Right kidney (tissue), 9 donors: ENCODE measurements around the gene ZNF585A.
A peak's percentile ranks its signal among the peaks of the same experiment; 100 is the strongest.
"Not testable (repeated sequence)": the region's sequence is repeated elsewhere in the genome, so short reads cannot be mapped to it uniquely, and the experiment has no call there.

Experiments
- DNase-seq: peaks from one replicate; pipeline ENCODE4 v3.0.0-alpha.2; 2016
- long read RNA-seq, 8 donors: transcript quantifications; one replicate each; lab custom pipeline, GENCODE V29; 2026

ZNF585A gene
- long read RNA-seq, donor 1, transcript ZNF585A-205 (3 exons, 596 nt), result major isoform, 15 of 15 reads
- long read RNA-seq, donor 1, partial matches to known transcripts, result 0 of 15 reads
- long read RNA-seq, donor 1, other reads (novel, unspliced or antisense), result 0 of 15 reads
- long read RNA-seq, donor 2, full-length matches to known transcripts, result 9 of 9 reads
- long read RNA-seq, donor 2, partial matches to known transcripts, result 0 of 9 reads
- long read RNA-seq, donor 2, other reads (novel, unspliced or antisense), result 0 of 9 reads
- long read RNA-seq, donor 3, transcript ZNF585A-205 (3 exons, 596 nt), result major isoform, 6 of 6 reads
- long read RNA-seq, donor 3, partial matches to known transcripts, result 0 of 6 reads
- long read RNA-seq, donor 3, other reads (novel, unspliced or antisense), result 0 of 6 reads
- long read RNA-seq, donor 4, full-length matches to known transcripts, result 10 of 10 reads
- long read RNA-seq, donor 4, partial matches to known transcripts, result 0 of 10 reads
- long read RNA-seq, donor 4, other reads (novel, unspliced or antisense), result 0 of 10 reads
- long read RNA-seq, donor 5, transcript ZNF585A-205 (3 exons, 596 nt), result major isoform, 9 of 9 reads
- long read RNA-seq, donor 5, partial matches to known transcripts, result 0 of 9 reads
- long read RNA-seq, donor 5, other reads (novel, unspliced or antisense), result 0 of 9 reads
- long read RNA-seq, donor 6, full-length matches to known transcripts, result 9 of 9 reads
- long read RNA-seq, donor 6, partial matches to known transcripts, result 0 of 9 reads
- long read RNA-seq, donor 6, other reads (novel, unspliced or antisense), result 0 of 9 reads
- long read RNA-seq, donor 7, result 0 reads
- long read RNA-seq, donor 8, full-length matches to known transcripts, result 13 of 13 reads
- long read RNA-seq, donor 8, partial matches to known transcripts, result 0 of 13 reads
- long read RNA-seq, donor 8, other reads (novel, unspliced or antisense), result 0 of 13 reads

GRCh38 chr19:37172368-37173366 is at the start of gene ZNF585A:
ZNF585A (minus strand) TSS chr19:37172695; CDS start chr19:37169910, 2,785 bp downstream.
- DNase-seq, result peak; percentile 81

- no peak for DNase-seq
These were observed 48.6 kb upstream of the ZNF585A start for GRCh38 chr19:37221136-37221535.

GRCh38 chr19:37220383-37220782 is 47.9 kb upstream of the ZNF585A start:
- no peak for DNase-seq

- DNase-seq, result no peak
These were observed 46.1 kb upstream of the ZNF585A start for GRCh38 chr19:37218592-37218935.

- DNase-seq, result peak; percentile 98
These were observed 45.5 kb upstream of the ZNF585A start, which contains the start of gene ZNF383 for GRCh38 chr19:37217775-37218591. ZNF383 (plus strand) TSS chr19:37218214; CDS start chr19:37230454, 12,240 bp downstream.

- DNase-seq, result no peak
These were observed 44.9 kb upstream of the ZNF585A start for GRCh38 chr19:37217480-37217774.

- DNase-seq, result no peak
These were observed 25.3 kb upstream of the ZNF585A start for GRCh38 chr19:37197768-37198167.

GRCh38 chr19:37197115-37197514 is 24.6 kb upstream of the ZNF585A start:
- DNase-seq, result not testable (repeated sequence)

- DNase-seq, result not testable (repeated sequence)
These were observed 22.8 kb upstream of the ZNF585A start for GRCh38 chr19:37195248-37195647.

- not testable (repeated sequence) for DNase-seq
These were observed 13.6 kb upstream of the ZNF585A start for GRCh38 chr19:37186071-37186470.

GRCh38 chr19:37165635-37166034 is 6.9 kb downstream of the ZNF585A start:
- DNase-seq, result no peak

GRCh38 chr19:37160153-37160552 is 12.3 kb downstream of the ZNF585A start:
- no peak for DNase-seq

GRCh38 chr19:37148214-37148613 is 24.3 kb downstream of the ZNF585A start:
- no peak for DNase-seq

GRCh38 chr19:37136111-37136510 is 36.4 kb downstream of the ZNF585A start:
- DNase-seq, result no peak

GRCh38 chr19:37128821-37129177 is 43.7 kb downstream of the ZNF585A start:
- DNase-seq, result no peak

- DNase-seq, result no peak
These were observed 44.3 kb downstream of the ZNF585A start for GRCh38 chr19:37127999-37128820.

GRCh38 chr19:37122093-37122492 is 50.4 kb downstream of the ZNF585A start:
- not testable (repeated sequence) for DNase-seq

GRCh38 chr19:37114001-37114400 is 58.5 kb downstream of the ZNF585A start:
- DNase-seq, result no peak

GRCh38 chr19:37111753-37112152 is 60.7 kb downstream of the ZNF585A start:
- not testable (repeated sequence) for DNase-seq

GRCh38 chr19:37104135-37104534 is 68.4 kb downstream of the ZNF585A start:
- not testable (repeated sequence) for DNase-seq
